OCI-LY3 (cell line): Measurements from ENCODE around the gene NFATC3.
"Not testable (repeated sequence)": the region's sequence is repeated elsewhere in the genome, so short reads cannot be mapped to it uniquely, and the experiment has no call there.

ENCODE experiments used
- H2AFZ ChIP-seq: fragments of 200-600, 300-600 bp; shearing (Covaris generic); 2 replicates; pipeline ENCODE4 v1.6.0; 2014; ENCODE audit warnings: antibody characterized with exemption, low read depth, low read length
- H3K27ac ChIP-seq: fragments of 200-600, 300-600 bp; sonication (generic); 2 replicates; pipeline ENCODE4 v1.5.1; 2014; ENCODE audit warnings: mild to moderate bottlenecking, low read length, moderate library complexity, mixed read lengths
- H3K27me3 ChIP-seq: fragments of 200-600, 300-600 bp; sonication (generic); 2 replicates; pipeline ENCODE4 v1.6.1; 2014; ENCODE audit warnings: low read depth, low read length, mixed read lengths
- H3K36me3 ChIP-seq: fragments of 200-600, 300-600 bp; sonication (generic); replicated peaks from 2 replicates; pipeline ENCODE3; 2014; ENCODE audit warnings: low read depth, low read length, mixed read lengths
- H3K4me1 ChIP-seq: fragments of 300-600, 200-600 bp; sonication (generic); 2 replicates; pipeline ENCODE4 v1.6.1; 2014; ENCODE audit warnings: low read length, mixed read lengths
- H3K4me2 ChIP-seq: fragments of 200-600, 300-600 bp; sonication (generic); 2 replicates; pipeline ENCODE4 v1.6.1; 2014; ENCODE audit warnings: low read length, mixed read lengths
- H3K4me3 ChIP-seq: fragments of 300-600, 200-600 bp; sonication (generic); 2 replicates; pipeline ENCODE4 v1.5.1; 2014; ENCODE audit warnings: antibody characterized with exemption, mild to moderate bottlenecking, low read length, moderate library complexity
- H3K79me2 ChIP-seq: fragments of 300-600, 200-600 bp; shearing (Covaris generic); 2 replicates; pipeline ENCODE4 v1.6.1; 2014; ENCODE audit warnings: mild to moderate bottlenecking, low read length, mixed read lengths
- H3K9ac ChIP-seq: fragments of 300-600, 200-600 bp; shearing (Covaris generic); 2 replicates; pipeline ENCODE4 v1.6.0; 2014; ENCODE audit warnings: mild to moderate bottlenecking, low read length, moderate library complexity
- H3K9me3 ChIP-seq: fragments of 200-600, 300-600 bp; shearing (Covaris generic); 2 replicates; pipeline ENCODE4 v1.6.1; 2014; ENCODE audit warnings: low read length, mixed read lengths; ENCODE audit not compliant: insufficient read depth
- H4K20me1 ChIP-seq: fragments of 200-600, 300-600 bp; sonication (generic); 2 replicates; pipeline ENCODE4 v1.6.1; 2016; ENCODE audit warnings: low read length, mixed read lengths; ENCODE audit not compliant: insufficient read depth
- EZH2phosphoT487 ChIP-seq: fragments of 200-600 bp; shearing (Covaris generic); IDR thresholded peaks from 2 replicates; pipeline ENCODE4 v1.6.1; 2018; ENCODE audit warnings: antibody characterized with exemption, mixed run types, low read depth
- TF ChIP-seq, protein P1 (sequence below): fragments of 200-600, 300-600 bp; sonication (generic); IDR thresholded peaks from 2 replicates; pipeline ENCODE4 v1.5.1; 2014; ENCODE audit warnings: antibody characterized with exemption, low read length, low read depth

NFATC3 gene

DNA sequence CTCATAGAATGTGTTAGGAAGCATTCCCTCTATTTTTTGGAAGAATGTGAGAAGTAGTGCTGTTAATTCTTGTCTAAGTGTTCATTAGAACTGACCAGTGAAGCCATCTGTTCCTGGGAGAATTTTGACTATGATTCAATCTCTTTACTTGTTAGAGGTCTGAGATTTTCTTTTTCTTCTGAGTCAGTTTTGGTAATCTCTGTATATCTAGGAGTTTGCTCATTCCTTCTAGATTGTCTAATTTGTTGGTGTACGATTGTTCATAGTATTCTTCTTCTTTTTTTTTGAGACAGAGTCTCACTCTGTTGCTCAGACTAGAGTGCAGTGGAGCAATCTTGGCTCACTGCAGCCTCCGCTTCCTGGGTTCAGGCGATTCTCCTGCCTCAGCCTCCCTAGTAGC is 20.4 kb downstream of the NFATC3 start:
- Histone ChIP-seq H3K9ac (no peak overlapping the region), H3K27ac (no peak overlapping the region), H4K20me1 (peaks cover 32% of the 10 kb centered on the region), H2AFZ (no peak overlapping the region), H3K4me2 (no peak overlapping the region), H3K4me1 (no peaks in the 10 kb centered on the region), H3K27me3 (no peaks in the 10 kb centered on the region), H3K4me3 (no peak overlapping the region), H3K36me3 (no peaks in the 10 kb centered on the region), H3K9me3 (no peaks in the 10 kb centered on the region), H3K79me2 (peaks cover 93% of the 10 kb centered on the region)
- no peak for TF ChIP-seq EZH2phosphoT487
- TF ChIP-seq, protein P1, sequence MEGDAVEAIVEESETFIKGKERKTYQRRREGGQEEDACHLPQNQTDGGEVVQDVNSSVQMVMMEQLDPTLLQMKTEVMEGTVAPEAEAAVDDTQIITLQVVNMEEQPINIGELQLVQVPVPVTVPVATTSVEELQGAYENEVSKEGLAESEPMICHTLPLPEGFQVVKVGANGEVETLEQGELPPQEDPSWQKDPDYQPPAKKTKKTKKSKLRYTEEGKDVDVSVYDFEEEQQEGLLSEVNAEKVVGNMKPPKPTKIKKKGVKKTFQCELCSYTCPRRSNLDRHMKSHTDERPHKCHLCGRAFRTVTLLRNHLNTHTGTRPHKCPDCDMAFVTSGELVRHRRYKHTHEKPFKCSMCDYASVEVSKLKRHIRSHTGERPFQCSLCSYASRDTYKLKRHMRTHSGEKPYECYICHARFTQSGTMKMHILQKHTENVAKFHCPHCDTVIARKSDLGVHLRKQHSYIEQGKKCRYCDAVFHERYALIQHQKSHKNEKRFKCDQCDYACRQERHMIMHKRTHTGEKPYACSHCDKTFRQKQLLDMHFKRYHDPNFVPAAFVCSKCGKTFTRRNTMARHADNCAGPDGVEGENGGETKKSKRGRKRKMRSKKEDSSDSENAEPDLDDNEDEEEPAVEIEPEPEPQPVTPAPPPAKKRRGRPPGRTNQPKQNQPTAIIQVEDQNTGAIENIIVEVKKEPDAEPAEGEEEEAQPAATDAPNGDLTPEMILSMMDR = no peak

DNA sequence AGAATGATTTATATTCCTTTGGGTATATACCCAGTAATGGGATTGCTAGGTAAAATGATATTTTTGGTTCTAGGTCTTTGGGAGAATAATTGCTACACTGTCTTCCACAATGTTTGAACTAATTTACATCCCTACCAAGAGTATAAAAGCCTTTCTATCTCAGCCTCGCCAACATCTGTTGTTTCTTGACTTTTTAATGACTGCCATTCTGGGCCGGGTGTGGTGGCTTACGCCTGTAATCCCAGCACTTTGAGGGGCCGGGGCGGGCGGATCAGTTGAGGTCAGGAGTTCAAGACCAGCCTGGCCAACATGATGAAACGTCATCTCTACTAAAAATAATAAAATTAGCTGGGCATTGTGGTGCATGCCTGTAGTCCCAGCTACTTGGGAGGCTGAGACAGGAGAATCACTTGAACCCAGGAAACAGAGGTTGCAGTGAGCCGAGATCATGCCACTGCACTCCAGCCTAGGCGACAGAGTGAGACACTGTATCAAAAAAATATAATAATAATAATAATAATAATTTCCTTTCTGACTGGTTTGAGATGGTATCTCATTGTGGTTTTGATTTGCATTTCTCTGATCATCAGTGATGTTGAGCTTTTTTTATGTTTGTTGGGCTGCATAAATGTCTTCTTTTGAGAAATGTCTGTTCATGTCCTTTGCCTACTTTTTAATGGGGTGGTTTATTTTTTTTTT is 22.2 kb downstream of the NFATC3 start:
- not testable (repeated sequence) for H3K9ac ChIP-seq, H3K4me3 ChIP-seq, H3K9me3 ChIP-seq, H2AFZ ChIP-seq, H3K27ac ChIP-seq, H3K4me1 ChIP-seq, H3K27me3 ChIP-seq, H3K36me3 ChIP-seq, H3K4me2 ChIP-seq
- Histone ChIP-seq H4K20me1 (peaks cover 28% of the 10 kb centered on the region), H3K79me2 (peaks cover 94% of the 10 kb centered on the region)

DNA sequence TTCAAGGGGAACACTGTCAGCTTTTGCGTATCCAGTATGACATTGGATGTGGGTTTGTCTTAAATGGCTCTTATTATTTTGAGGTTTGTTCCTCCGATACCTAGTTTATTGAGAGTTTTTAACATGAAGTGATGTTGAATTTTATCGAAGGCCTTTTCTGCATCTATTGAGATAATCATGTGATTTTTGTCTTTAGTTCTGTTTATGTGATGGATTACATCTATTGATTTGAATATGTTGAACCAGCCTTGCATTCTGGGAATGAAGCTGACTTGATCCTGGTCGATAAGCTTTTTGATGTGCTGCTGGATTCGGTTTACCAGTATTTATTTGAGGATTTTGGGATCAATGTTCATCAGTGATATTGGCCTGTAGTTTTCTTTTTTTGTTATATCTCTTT is 24.0 kb downstream of the NFATC3 start:
- not testable (repeated sequence) for H3K4me3 ChIP-seq, H3K4me2 ChIP-seq, H3K9ac ChIP-seq, H3K27me3 ChIP-seq, H3K27ac ChIP-seq, H3K4me1 ChIP-seq, H3K36me3 ChIP-seq, H2AFZ ChIP-seq, H3K9me3 ChIP-seq
- Histone ChIP-seq H4K20me1 (peaks cover 40% of the 10 kb centered on the region), H3K79me2 (peaks cover 95% of the 10 kb centered on the region)

DNA sequence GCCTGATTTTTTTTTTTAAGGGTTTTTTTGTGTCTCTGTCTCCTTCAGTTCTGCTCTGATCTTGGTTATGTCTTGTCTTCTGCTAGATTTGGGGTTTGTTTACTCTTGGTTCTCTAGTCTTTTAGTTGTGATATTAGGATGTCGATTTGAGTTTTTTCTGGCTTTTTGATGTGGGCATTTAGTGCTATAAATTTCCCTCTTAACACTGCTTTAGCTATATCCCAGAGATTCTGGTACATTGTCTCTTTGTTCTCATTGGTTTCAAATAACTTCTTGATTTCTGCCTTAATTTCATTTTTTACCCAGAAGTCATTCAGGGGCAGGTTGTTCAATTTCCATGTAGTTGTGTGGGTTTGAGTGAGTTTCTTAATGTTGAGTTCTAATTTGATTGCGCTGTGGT is 25.4 kb downstream of the NFATC3 start:
- Histone ChIP-seq H3K79me2 (peaks cover 95% of the 10 kb centered on the region), H4K20me1 (peaks cover 45% of the 10 kb centered on the region)
- not testable (repeated sequence) for H3K9ac ChIP-seq, H3K4me1 ChIP-seq, H3K4me3 ChIP-seq, H3K4me2 ChIP-seq, H3K27ac ChIP-seq, H3K27me3 ChIP-seq, H3K36me3 ChIP-seq, H2AFZ ChIP-seq, H3K9me3 ChIP-seq

DNA sequence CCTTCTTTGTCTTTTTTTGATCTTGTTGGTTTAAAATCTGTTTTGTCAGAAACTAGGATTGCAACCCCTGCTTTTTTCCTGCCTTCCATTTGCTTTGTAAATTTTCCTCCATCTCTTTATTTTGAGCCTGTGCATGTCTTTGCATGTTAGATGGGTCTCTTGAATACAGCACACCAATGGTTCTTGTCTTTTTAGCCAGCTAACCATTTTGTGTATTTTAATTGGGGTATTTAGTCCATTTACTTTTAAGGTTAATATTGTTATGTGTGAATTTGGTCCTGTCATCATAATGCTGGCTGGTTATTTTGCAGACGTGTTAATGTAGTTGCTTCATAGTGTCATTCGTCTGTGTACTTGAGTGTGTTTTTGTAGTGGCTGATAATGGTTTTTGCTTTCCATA is 26.2 kb downstream of the NFATC3 start:
- Histone ChIP-seq H3K9ac (no peak overlapping the region), H3K4me3 (no peak overlapping the region), H3K4me1 (no peaks in the 10 kb centered on the region), H3K27me3 (no peaks in the 10 kb centered on the region), H3K9me3 (no peaks in the 10 kb centered on the region), H3K36me3 (no peaks in the 10 kb centered on the region), H3K79me2 (peaks cover 95% of the 10 kb centered on the region), H3K27ac (no peak overlapping the region), H3K4me2 (no peak overlapping the region), H2AFZ (no peak overlapping the region), H4K20me1 (peaks cover 51% of the 10 kb centered on the region)
- TF ChIP-seq EZH2phosphoT487 = no peak
- TF ChIP-seq, protein P1 = no peak
